SJCRH30 (cell line): Measurements from ENCODE around the gene PSD2. TPM values are rescaled to one million over a fixed set of nuclear protein-coding genes. Genes with fewer than 3 reads are reported as not detected.

Experiments used
- DNase-seq, 2 experiments: peaks; one replicate each; pipeline ENCODE4 v3.0.0-alpha.2; 2015 to 2020
- H3K27ac ChIP-seq: fragments of 250-450 bp; sonication (Bioruptor Pico); 2 replicates; pipeline ENCODE4 v1.5.1; 2020; ENCODE audit warnings: mild to moderate bottlenecking, moderate library complexity
- H3K27me3 ChIP-seq: fragments of 250-450 bp; sonication (Bioruptor Pico); 2 replicates; pipeline ENCODE4 v1.5.1; 2020; ENCODE audit warnings: mild to moderate bottlenecking, moderate library complexity
- H3K36me3 ChIP-seq: fragments of 250-450 bp; sonication (Bioruptor Pico); 2 replicates; pipeline ENCODE4 v1.5.1; 2020; ENCODE audit warnings: mild to moderate bottlenecking, moderate library complexity
- H3K4me1 ChIP-seq: fragments of 250-450 bp; sonication (Bioruptor Pico); 2 replicates; pipeline ENCODE4 v1.5.1; 2020; ENCODE audit warnings: mild to moderate bottlenecking, moderate library complexity
- H3K4me3 ChIP-seq: fragments of 250-450 bp; sonication (Bioruptor Pico); 2 replicates; pipeline ENCODE4 v1.5.1; 2020; ENCODE audit warnings: mild to moderate bottlenecking, moderate library complexity
- H3K9me3 ChIP-seq: fragments of 250-450 bp; sonication (Bioruptor Pico); replicated peaks from 2 replicates; pipeline ENCODE4 v1.5.1; 2020; ENCODE audit warnings: mild to moderate bottlenecking, moderate library complexity
- total RNA-seq: library from RNA; depleted of rRNA; stranded (reverse); fragments of >200 nt; shearing (Covaris generic); gene quantifications from 2 replicates; pipeline ENCODE4 v1.2.3, GENCODE V29; 2014

Gene PSD2
- total RNA-seq, 1 experiment from 2014 or later, result not detected

- H3K4me1 ChIP-seq, result no peaks in the 10 kb centered on the region
- H3K27me3 ChIP-seq, result peaks cover 6% of the 10 kb centered on the region
- no peaks in the 10 kb centered on the region for H3K9me3 ChIP-seq
- H3K27ac ChIP-seq, result no peak overlapping the region
- peak; percentile 68 to 73 for DNase-seq
- no peaks in the 10 kb centered on the region for H3K36me3 ChIP-seq
- H3K4me3 ChIP-seq, result no peak overlapping the region
These were observed 13.1 kb downstream of the PSD2 start for GRCh38 chr5:139808481-139809330.

GRCh38 chr5:139809331-139809810 is 13.8 kb downstream of the PSD2 start:
- no peak for DNase-seq
- Histone ChIP-seq H3K9me3 (no peaks in the 10 kb centered on the region), H3K27me3 (peaks cover 11% of the 10 kb centered on the region), H3K4me1 (no peaks in the 10 kb centered on the region), H3K27ac (no peak overlapping the region), H3K4me3 (no peak overlapping the region), H3K36me3 (no peaks in the 10 kb centered on the region)

- H3K27me3 ChIP-seq, result peaks cover 11% of the 10 kb centered on the region
- H3K4me1 ChIP-seq, result no peaks in the 10 kb centered on the region
- H3K36me3 ChIP-seq, result no peaks in the 10 kb centered on the region
- no peaks in the 10 kb centered on the region for H3K9me3 ChIP-seq
- no peak overlapping the region for H3K4me3 ChIP-seq
- DNase-seq, result no peak
- H3K27ac ChIP-seq, result no peak overlapping the region
These were observed 15.0 kb downstream of the PSD2 start for GRCh38 chr5:139810341-139811273.

GRCh38 chr5:139811274-139811607 is 15.6 kb downstream of the PSD2 start:
- Histone ChIP-seq H3K36me3 (no peaks in the 10 kb centered on the region), H3K4me3 (no peak overlapping the region), H3K9me3 (no peaks in the 10 kb centered on the region), H3K4me1 (no peaks in the 10 kb centered on the region), H3K27ac (no peak overlapping the region), H3K27me3 (peaks cover 11% of the 10 kb centered on the region)
- no peak for DNase-seq

GRCh38 chr5:139812323-139812722 is 16.7 kb downstream of the PSD2 start:
- no peaks in the 10 kb centered on the region for H3K9me3 ChIP-seq
- H3K4me3 ChIP-seq, result no peak overlapping the region
- no peaks in the 10 kb centered on the region for H3K36me3 ChIP-seq
- DNase-seq, result no peak
- H3K27me3 ChIP-seq, result peaks cover 16% of the 10 kb centered on the region
- no peaks in the 10 kb centered on the region for H3K4me1 ChIP-seq
- H3K27ac ChIP-seq, result no peak overlapping the region

- no peak for DNase-seq
- H3K27me3 ChIP-seq, result peaks cover 16% of the 10 kb centered on the region
- no peak overlapping the region for H3K27ac ChIP-seq
- H3K36me3 ChIP-seq, result no peaks in the 10 kb centered on the region
- no peaks in the 10 kb centered on the region for H3K4me1 ChIP-seq
- no peak overlapping the region for H3K4me3 ChIP-seq
- H3K9me3 ChIP-seq, result no peaks in the 10 kb centered on the region
These were observed 17.5 kb downstream of the PSD2 start for GRCh38 chr5:139812836-139813805.

- DNase-seq, result no peak
- no peak overlapping the region for H3K4me3 ChIP-seq
- peaks cover 16% of the 10 kb centered on the region for H3K27me3 ChIP-seq
- peaks cover 3% of the 10 kb centered on the region; the same call in 1 of the 2 replicates for H3K9me3 ChIP-seq
- no peaks in the 10 kb centered on the region for H3K4me1 ChIP-seq
- H3K36me3 ChIP-seq, result no peaks in the 10 kb centered on the region
- H3K27ac ChIP-seq, result no peak overlapping the region
These were observed 18.6 kb downstream of the PSD2 start for GRCh38 chr5:139814191-139814601.

- Histone ChIP-seq H3K4me1 (no peaks in the 10 kb centered on the region), H3K36me3 (no peaks in the 10 kb centered on the region), H3K27me3 (peaks cover 16% of the 10 kb centered on the region), H3K4me3 (no peak overlapping the region), H3K9me3 (peaks cover 3% of the 10 kb centered on the region; the same call in 1 of the 2 replicates), H3K27ac (no peak overlapping the region)
- DNase-seq, result no peak
These were observed 19.2 kb downstream of the PSD2 start for GRCh38 chr5:139814704-139815280.

- H3K27me3 ChIP-seq, result peaks cover 16% of the 10 kb centered on the region
- DNase-seq, result no peak
- H3K9me3 ChIP-seq, result peaks cover 3% of the 10 kb centered on the region; the same call in 1 of the 2 replicates
- H3K36me3 ChIP-seq, result no peaks in the 10 kb centered on the region
- H3K4me1 ChIP-seq, result no peaks in the 10 kb centered on the region
- no peak overlapping the region for H3K27ac ChIP-seq
- no peak overlapping the region for H3K4me3 ChIP-seq
These were observed 21.0 kb downstream of the PSD2 start for GRCh38 chr5:139816566-139816965.

- Histone ChIP-seq H3K4me1 (no peaks in the 10 kb centered on the region), H3K27me3 (peaks cover 16% of the 10 kb centered on the region), H3K4me3 (no peak overlapping the region), H3K36me3 (no peaks in the 10 kb centered on the region), H3K9me3 (peaks cover 3% of the 10 kb centered on the region; the same call in 1 of the 2 replicates), H3K27ac (no peak overlapping the region)
- DNase-seq, result no peak
These were observed 21.8 kb downstream of the PSD2 start for GRCh38 chr5:139817362-139817761.

GRCh38 chr5:139817970-139818369 is 22.4 kb downstream of the PSD2 start:
- Histone ChIP-seq H3K27me3 (peaks cover 16% of the 10 kb centered on the region), H3K36me3 (no peaks in the 10 kb centered on the region), H3K9me3 (peaks cover 3% of the 10 kb centered on the region; the same call in 1 of the 2 replicates)

GRCh38 chr5:139820130-139820529 is 24.5 kb downstream of the PSD2 start:
- peaks cover 3% of the 10 kb centered on the region; the same call in 1 of the 2 replicates for H3K9me3 ChIP-seq
- no peak for DNase-seq
- no peak overlapping the region for H3K27ac ChIP-seq
- H3K27me3 ChIP-seq, result peaks cover 11% of the 10 kb centered on the region
- no peaks in the 10 kb centered on the region for H3K36me3 ChIP-seq
- no peaks in the 10 kb centered on the region for H3K4me1 ChIP-seq
- no peak overlapping the region for H3K4me3 ChIP-seq

More at GRCh38 chr5:139817970-139818369, 22.4 kb downstream of the PSD2 start:
- Histone ChIP-seq H3K27ac (no peak overlapping the region), H3K4me1 (no peaks in the 10 kb centered on the region), H3K4me3 (no peak overlapping the region)
- no peak for DNase-seq

- H3K36me3 ChIP-seq, result no peaks in the 10 kb centered on the region
- no peak for DNase-seq
These were observed 25.0 kb downstream of the PSD2 start for GRCh38 chr5:139820606-139821005.

More at GRCh38 chr5:139820606-139821005, 25.0 kb downstream of the PSD2 start:
- H3K27me3 ChIP-seq, result peaks cover 15% of the 10 kb centered on the region
- H3K9me3 ChIP-seq, result peaks cover 3% of the 10 kb centered on the region; the same call in 1 of the 2 replicates
- H3K27ac ChIP-seq, result no peak overlapping the region
- H3K4me3 ChIP-seq, result no peak overlapping the region
- no peaks in the 10 kb centered on the region for H3K4me1 ChIP-seq
